ENCODE results near the gene SMAP2. TPM values are rescaled to one million over a fixed set of nuclear protein-coding genes. Genes with fewer than 3 reads are reported as not detected.
"Not testable (repeated sequence)": the region's sequence is repeated elsewhere in the genome, so short reads cannot be mapped to it uniquely, and the experiment has no call there.

The SMAP2 gene
- total RNA-seq: 10 to 100 TPM; 26.0 to 44.8 TPM
- long read RNA-seq, donor 1, transcript SMAP2-202 (10 exons, 2,939 nt): major isoform, 14 of 20 reads
- long read RNA-seq, donor 1, partial matches to known transcripts: 3 of 20 reads
- long read RNA-seq, donor 1, other reads (novel, unspliced or antisense): 3 of 20 reads
- long read RNA-seq, donor 2, partial matches to known transcripts: 3 of 4 reads
- long read RNA-seq, donor 2, other reads (novel, unspliced or antisense): 1 of 4 reads

DNA sequence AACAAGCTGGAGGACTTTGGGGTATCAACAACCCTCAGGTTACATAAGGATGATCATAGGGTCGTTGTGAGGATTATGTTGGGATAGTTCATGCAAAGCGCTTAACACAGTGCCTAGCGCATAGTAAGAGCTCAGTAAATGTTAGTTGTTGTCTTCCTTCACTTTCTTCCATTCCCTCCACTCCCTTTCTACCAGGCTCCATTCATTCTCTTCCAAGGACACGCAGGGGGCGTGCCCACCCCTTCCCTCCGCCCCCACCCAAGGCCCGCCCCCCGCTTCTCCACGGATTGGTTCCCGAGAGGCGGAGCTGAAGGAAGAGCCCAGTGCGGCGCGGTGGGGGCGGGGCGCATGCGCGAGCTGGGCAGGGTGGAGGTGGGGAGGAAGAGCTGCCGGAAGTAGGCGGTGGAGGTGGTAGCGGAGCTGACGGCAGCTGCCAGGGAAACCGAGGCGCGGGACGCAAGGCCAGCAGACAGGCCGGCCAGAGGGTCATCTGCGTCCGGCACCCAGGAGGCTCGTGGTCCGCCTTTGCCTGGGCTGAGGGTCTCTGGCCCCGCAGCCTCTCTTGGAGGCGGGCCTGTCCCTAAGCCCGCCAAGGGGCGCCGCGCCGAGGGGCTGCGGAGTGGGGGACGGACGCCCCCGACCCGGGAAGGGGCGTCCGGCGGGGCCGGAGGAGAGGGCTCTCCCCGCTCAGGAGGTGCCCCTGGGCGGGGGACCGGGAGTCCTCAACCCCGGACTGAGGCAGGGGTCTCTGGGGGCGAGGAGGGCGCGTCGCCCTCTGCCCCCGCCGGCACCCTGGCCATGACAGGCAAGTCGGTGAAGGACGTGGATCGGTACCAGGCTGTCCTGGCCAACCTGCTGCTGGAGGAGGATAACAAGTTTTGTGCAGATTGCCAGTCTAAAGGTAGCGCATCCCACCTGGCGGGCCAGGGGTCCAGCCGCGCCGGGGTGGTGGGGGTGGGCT lies at the start of gene SMAP2:
TSS of gene SMAP2 (plus strand) at position 405 of the 961 bp plus-strand sequence. CDS start at position 799, 394 bp downstream.
- intact Hi-C loops (cut with DNase I): no loop called here
- DNase-seq (ENCODE audit: low spot score): peak; percentile 99

DNA sequence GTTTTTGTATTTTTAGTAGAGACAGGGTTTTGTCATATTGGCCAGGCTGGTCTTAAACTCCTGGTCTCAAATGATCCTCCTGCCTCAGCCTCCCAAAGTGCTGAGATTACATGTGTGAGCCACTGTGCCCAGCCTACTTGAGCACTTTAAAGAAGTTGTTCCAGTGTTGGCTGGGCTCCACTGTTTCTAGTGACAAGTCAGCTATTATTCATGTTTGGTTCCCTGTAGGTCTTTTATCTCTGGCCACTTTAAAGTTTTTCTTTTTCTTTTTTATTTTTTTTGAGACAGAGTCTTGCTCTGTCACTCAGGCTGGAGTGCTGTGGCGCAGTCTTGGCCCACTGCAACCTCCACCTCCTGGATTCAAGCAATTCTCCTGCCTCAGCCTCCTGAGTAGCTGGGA lies 42.1 kb upstream of the SMAP2 start:
- DNase-seq (ENCODE audit: low spot score): not testable (repeated sequence)
- intact Hi-C loops (cut with DNase I): loop anchor here in 1 of 2 donors (10.0 kb wide), 1 partner anchor 187 kb away; no protein-coding TSS in a partner anchor

DNA sequence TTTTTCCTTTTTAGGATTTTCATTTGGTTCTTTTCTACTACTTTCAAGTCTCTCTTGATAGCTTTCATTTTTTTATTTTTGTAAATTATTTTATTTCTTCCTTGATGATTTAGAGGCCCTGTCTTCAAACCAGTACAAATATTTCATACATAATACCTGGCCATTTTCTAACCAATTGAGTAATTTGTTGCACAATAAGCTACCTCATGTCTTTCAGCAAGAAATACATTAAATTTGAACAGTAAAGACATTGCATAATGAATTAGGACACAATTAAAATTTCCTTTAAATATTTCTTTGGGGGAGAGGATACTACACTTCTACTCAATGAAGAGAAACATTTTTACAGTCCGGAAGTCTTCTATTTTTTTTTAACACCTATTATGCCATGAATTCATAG lies 40.8 kb upstream of the SMAP2 start:
- intact Hi-C loops (cut with DNase I): loop anchor here in 1 of 2 donors (10.0 kb wide), 1 partner anchor 188 kb away; no protein-coding TSS in a partner anchor
- no peak for DNase-seq (ENCODE audit: low spot score)

DNA sequence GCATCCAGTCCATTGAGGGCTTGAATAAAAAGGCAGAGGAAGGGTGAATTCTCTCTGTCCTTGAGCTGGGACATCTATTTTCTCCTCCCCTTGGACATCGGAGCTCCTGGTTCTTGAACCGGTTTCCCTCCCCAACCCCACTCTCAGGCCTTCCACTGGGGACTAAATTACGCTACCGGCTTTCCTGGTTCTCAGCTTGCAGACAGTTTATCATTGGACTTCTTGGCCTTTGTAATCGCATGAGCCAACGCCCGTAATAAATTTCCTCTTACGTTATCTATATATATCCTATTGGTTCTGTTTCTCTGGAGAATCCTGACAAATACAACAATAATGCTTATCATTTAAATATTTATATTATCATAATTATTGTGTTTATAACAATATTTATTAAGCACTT lies 36.1 kb upstream of the SMAP2 start:
- DNase-seq (ENCODE audit: low spot score): no peak
- intact Hi-C loops (cut with DNase I): loop anchor here in 1 of 2 donors (10.0 kb wide), 1 partner anchor 193 kb away; no protein-coding TSS in a partner anchor

DNA sequence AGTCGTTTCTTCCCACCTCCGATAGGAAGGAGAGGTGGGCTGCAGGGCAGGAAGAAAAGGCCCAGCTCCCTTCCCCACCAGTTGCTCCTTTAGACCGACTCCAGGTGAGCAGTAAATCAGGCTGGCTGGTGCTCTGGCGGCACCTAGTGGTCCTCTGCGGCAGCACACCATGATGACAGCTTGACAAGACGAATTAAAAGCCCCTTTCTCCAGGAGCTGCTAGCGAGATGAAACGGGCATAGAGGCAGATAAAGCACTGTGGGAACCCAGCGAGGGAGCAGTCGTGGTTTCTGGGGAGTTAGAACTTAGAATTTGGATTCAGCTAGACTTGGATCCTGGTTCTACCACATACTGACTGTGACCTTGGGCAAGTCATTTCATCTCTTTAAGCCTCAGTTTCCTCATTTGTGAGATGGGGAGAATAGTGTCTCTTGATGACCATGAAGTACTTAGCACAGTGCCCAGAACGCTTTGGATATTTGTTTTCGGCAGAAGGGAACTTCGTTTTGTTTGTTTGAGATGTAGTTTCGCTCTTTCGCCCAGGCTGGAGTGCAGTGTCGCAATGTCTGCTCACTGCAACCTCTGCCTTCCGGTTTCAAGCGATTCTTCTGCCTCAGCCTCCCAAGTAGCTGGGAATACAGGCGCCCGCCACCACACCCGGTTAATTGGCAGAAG lies 34.6 kb upstream of the SMAP2 start:
- intact Hi-C loops (cut with DNase I): loop anchor here (2.0 to 10.0 kb wide), 2 partner anchors 186 to 194 kb away; no protein-coding TSS in a partner anchor
- peak; percentile 92 for DNase-seq (ENCODE audit: low spot score)

DNA sequence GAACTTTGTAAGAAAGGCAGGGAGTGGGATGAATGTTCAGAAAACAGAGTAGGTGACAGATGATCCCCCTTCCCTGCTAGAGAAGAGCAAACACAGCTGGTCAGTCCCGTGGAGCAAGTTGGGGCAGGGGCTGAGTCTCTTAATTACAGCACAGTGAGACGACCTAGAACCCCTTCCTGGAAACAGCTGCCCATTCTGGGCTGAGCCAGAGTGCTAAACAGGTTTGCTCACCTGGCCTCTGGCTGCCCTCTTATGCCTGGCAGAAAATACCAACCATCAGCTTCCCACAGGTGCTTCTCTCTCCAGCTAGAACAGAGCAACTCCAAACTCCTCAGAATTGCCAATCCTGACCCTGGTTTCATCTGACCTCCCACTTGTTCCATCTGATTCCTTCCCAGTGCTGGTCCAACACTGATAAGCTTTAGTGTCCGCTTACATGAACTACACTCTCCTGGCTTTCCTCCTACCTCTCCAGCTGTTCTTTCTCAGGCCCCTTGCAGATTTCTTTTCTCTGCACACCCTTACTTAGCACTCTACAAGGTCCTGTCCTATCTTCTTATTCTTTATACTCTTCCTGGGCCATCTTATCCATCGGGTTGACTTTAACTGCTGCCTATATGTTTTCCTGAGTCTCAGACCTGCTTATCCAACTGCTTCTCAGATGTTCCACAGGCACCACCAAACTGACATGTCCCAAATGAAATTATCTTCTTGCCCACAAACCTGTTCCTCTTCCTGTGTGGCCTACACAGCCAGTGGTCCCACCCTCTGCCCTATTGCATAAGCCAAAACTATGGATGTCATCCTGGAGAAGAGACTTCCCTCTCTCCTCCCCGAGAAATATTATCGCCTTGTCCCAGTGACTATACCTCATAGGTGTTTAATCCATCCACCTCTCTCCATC lies 33.9 kb upstream of the SMAP2 start:
- intact Hi-C loops (cut with DNase I): loop anchor here (2.0 to 10.0 kb wide), 3 partner anchors 65 to 195 kb away; no protein-coding TSS in a partner anchor
- no peak for DNase-seq (ENCODE audit: low spot score)

DNA sequence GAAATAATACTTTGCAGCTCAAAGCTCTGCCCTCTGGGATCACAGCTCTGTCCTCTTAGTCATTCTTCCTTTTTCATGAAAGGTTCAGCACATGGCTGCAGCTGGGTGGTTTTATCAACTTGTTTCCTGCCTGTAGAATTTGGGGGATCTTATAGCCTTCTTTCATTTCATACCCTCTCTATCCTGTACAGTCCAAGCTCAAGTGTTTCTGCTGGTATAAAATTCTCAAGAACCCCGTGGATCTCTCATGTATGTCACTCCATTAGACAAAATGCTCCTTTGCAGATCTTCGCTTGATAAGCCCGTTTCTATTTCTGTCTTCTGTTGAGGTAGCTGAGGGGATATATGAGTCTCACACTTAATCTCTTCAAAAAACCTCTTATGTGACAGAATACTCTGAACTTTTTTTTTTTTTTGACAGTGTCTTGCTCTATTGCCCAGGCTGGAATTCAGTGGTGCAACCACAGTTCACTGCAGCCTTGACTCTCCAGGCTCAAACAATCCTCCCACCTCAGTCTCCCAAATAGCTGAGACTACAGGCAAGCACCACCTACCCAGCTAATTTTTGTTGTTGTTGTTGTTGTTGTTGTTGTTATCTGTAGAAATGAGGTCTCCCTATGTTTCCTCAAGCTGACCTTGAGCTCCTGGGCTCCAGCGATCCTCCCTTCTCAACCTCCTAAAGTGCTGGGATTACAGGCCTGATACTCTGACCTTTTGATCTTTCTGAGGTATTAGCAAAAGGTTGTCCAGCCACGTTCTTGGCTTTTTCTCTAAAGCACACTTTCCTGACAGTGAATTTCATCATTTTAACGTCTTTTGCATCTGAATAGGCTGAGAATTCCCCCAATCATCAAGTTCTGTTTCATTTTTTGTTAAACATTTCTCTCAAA lies 31.8 kb upstream of the SMAP2 start:
- intact Hi-C loops (cut with DNase I): loop anchor here in 1 of 2 donors (10.0 kb wide), 1 partner anchor 63 kb away; no protein-coding TSS in a partner anchor
- no peak for DNase-seq (ENCODE audit: low spot score)

DNA sequence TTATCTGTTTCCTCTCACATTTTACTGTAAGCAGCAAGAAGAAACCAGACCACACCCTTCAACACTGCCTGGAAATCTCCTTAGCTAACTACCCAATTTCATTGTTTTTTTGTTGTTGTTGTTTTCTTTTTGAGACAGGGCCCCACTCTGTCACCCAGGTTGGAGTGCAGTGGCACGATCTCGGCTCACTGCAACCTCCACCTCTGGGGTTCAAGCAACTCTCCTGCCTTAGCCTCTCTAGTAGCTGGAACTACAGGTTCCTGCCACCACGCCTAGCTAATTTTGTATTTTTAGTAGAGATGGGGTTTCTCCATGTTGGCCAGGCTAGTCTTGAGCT lies 31.2 kb upstream of the SMAP2 start:
- not testable (repeated sequence) for DNase-seq (ENCODE audit: low spot score)
- intact Hi-C loops (cut with DNase I): loop anchor here in 1 of 2 donors (10.0 kb wide), 1 partner anchor 62 kb away; no protein-coding TSS in a partner anchor

DNA sequence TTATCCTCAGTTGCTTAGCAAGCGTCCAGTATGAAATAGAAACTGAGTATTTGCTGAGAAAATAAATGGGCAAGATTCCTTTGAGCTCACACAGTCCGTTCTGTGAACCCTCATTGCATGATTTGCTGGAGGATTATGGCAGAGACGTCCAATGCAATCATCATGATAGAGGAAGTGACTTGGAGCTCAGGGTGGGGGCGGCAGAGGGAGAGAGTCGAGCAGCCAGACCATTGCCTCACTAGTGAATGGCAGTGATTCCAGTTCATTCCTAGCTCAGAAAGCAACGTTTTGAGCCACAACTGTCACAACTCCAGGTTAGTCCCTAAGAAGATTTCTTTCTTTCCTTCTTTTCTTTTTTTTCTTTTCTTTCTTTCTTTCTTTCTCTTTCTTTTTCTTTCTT lies 28.9 kb upstream of the SMAP2 start:
- intact Hi-C loops (cut with DNase I): loop anchor here in 1 of 2 donors (10.0 kb wide), 1 partner anchor 60 kb away; no protein-coding TSS in a partner anchor
- DNase-seq (ENCODE audit: low spot score): peak; percentile 86

DNA sequence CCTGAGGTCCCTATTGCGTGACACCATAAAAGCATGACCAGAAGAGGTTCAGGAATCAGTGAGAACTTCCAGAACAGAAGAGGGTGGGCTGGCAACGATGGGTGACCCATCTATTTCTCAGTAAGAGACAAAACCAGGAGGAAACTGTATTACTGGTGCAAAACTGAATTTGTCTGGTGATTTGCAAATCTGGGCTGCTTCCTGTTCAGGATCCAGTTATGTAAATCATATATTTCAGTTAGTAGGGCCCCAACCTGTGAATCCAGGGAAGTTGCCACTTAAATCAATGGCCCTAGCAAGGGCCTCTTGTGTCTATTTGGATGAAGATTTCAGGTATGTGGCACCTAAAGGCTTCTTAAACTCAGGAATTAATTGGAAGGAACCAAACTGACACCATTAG lies 23.1 kb upstream of the SMAP2 start:
- intact Hi-C loops (cut with DNase I): no loop called here
- DNase-seq (ENCODE audit: low spot score): no peak

DNA sequence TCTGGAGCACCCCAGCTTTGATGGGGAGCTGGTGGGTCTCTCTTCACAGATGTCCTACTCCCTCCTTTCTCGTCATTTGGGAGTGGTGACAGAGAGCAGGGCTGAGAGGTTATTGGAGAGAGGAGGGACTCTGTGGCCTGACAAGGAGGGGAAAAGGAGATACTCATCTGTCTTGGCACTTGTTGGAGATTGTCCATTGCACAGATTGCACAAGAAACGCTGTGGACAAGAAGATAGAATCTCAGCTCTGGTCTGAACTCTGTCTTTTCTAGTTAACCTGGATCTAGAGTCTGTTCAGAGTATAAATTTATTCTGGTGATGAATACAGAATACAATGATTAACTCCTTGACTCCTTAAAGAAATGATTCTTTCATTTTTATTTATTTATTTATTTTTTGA lies 22.4 kb upstream of the SMAP2 start:
- no peak for DNase-seq (ENCODE audit: low spot score)
- intact Hi-C loops (cut with DNase I): no loop called here

DNA sequence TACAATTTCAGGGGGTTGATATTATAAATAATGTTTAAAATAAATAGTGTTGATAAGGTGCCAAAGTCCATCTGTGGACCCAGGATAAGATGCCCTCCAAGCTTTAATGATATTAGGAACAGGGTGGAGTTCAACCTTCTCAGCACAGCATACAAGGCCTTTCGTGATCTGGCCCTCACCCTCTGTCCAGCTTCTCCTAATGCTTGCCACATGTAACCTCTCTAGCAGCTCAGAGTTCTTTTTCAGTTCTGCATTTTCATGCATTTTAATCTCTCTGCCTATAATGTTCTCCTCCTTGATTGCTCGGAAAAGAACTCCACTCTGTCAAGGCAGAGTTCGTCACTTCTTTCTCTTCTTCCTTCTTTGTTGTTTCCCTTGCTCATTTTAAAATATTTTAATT lies 21.4 kb upstream of the SMAP2 start:
- intact Hi-C loops (cut with DNase I): no loop called here
- DNase-seq (ENCODE audit: low spot score): no peak

DNA sequence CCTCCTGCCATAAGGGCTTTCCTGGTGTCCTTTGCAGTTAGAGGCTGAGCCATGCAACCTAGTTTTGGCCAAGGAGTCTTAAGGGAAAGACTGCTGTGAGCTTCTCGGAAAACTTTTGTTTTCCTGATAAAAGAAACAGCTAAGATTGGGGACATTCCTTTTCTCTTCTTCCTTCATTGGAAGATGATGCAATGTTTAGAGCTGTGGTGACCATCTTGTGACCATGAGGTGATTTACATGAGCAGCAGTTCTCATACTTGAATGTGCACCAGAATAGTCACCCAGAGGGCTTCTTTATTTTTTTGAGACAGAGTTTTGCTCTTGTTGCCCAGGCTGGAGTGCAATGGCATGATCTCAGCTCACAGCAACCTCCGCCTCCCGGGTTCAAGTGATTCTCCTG lies 20.4 kb upstream of the SMAP2 start:
- intact Hi-C loops (cut with DNase I): no loop called here
- no peak for DNase-seq (ENCODE audit: low spot score)

DNA sequence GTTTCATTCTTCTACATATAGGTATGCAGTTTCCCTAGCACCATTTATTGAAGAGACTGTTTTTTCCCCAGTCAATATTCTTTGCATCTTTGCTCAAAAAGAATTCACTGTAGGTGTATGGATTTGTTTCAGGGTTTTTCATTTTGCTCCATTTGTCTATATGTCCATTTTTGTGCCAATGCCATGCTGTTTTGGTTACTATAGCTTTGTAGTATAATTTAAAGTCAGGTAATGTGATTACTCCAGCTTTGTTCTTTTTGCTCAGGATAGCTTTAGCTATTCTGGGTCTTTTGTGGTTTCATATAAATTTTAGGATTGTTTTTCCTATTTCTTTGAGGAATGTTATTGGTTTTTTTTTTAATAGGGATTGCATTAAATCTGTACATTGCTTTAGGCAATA lies 15.9 kb upstream of the SMAP2 start:
- intact Hi-C loops (cut with DNase I): no loop called here
- DNase-seq (ENCODE audit: low spot score): no peak

DNA sequence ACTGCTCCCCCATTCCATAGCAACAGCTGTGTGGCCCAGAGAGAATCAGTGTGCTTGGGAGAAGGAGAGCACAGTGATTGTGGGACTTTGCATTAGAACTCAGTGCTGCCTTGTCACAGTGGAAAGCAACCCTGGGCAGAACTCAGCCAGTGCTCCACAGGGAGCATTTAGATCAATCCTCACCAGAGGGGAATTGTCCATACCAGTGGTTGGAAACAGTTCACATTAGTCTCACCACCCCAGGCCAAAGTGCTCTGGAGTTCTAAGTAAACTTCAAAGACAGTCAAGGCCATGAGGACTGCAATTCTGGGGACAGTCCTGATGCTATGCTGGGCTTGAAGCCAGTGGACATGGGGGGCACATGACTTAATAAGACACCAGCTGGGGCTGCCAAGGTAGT lies 12.9 kb upstream of the SMAP2 start:
- DNase-seq (ENCODE audit: low spot score): no peak
- intact Hi-C loops (cut with DNase I): no loop called here

DNA sequence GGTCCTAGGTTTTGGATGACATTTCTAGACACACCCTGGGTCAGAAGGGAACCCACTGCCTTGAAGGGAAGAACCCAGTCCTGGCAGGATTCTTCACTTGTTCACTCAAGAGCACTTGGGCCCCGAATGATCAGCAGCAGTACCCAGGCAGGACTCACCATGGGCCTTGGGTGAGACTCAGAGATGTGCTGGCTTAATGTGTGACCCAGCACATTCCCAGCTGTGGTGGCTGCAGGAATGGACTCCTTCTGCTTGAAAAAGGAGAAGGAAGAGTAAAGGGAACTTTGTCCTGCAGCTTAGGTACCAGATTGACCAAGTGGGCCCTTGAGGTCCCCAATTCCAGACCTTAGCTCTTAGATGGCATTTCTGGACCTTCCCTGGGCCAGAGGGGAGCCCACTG lies 12.3 kb upstream of the SMAP2 start:
- intact Hi-C loops (cut with DNase I): no loop called here
- DNase-seq (ENCODE audit: low spot score): no peak

DNA sequence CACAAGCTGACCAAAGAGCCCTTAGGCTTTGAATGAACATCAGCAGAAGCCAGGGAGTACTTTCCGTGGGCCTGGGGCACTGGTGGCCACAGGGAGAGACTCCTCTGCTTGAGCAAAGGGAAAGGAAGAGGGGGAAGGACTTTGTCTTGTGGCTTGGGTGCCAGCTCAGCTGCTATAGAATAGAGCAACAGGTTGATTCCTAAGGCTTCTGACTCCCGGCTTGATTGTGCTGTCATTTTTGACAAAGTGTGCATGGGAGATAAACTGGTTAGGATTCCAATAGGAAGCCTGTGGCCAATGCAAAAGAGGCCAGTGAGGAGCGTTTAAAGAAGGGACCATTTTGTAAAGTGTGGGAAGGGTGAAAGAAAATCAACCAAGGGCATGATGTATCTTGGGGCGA lies 11.9 kb upstream of the SMAP2 start:
- no peak for DNase-seq (ENCODE audit: low spot score)
- intact Hi-C loops (cut with DNase I): no loop called here

DNA sequence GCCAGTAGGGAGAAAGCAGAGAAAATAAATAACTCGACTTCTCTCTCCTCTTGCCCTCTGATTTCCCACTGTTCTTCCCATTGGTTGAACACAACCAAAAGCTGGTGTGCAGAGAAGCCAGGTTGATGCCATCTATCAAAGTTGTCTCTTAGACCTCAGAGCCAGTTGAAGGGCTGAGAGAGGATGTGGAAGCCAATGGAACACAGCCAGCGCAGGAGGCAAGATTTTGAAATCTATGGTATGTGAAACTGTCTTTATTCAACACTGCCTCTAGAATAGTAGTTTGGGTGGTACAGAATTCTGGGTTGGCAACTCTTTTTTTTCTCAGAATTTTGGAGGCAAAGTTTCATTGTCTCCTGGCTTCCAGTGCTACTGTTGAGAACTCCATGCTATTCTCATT lies 11.3 kb upstream of the SMAP2 start:
- intact Hi-C loops (cut with DNase I): no loop called here
- no peak for DNase-seq (ENCODE audit: low spot score)

Measured in posterior vena cava (tissue), 2 donors.